ENCODE results near the gene FRMD4A.

GRCh38 chr10:13690281-13690825 lies 640.4 kb downstream of the FRMD4A start:
- TF ChIP-seq, protein P1, sequence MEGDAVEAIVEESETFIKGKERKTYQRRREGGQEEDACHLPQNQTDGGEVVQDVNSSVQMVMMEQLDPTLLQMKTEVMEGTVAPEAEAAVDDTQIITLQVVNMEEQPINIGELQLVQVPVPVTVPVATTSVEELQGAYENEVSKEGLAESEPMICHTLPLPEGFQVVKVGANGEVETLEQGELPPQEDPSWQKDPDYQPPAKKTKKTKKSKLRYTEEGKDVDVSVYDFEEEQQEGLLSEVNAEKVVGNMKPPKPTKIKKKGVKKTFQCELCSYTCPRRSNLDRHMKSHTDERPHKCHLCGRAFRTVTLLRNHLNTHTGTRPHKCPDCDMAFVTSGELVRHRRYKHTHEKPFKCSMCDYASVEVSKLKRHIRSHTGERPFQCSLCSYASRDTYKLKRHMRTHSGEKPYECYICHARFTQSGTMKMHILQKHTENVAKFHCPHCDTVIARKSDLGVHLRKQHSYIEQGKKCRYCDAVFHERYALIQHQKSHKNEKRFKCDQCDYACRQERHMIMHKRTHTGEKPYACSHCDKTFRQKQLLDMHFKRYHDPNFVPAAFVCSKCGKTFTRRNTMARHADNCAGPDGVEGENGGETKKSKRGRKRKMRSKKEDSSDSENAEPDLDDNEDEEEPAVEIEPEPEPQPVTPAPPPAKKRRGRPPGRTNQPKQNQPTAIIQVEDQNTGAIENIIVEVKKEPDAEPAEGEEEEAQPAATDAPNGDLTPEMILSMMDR (IDR thresholded peaks at IDR 0.05), result no peak
- no peak for TF ChIP-seq POLR2A (IDR thresholded peaks at IDR 0.05)

All from uterus (tissue), 2 donors.